GM19438 (cell line): ENCODE data around the gene SLC25A42.

ENCODE experiments used
- ATAC-seq: cut with Tn5 transposase; IDR thresholded peaks from one replicate; pipeline ENCODE4 v1.9.1; 2021; ENCODE audit warnings: low read depth; ENCODE audit not compliant: unreplicated experiment

SLC25A42 gene

GRCh38 chr19:19050731-19051130, 13.1 kb upstream of the SLC25A42 start:
- no peak for ATAC-seq

- no peak for ATAC-seq
These were observed 12.1 kb upstream of the SLC25A42 start for GRCh38 chr19:19051478-19052213.

GRCh38 chr19:19052921-19053320, 10.9 kb upstream of the SLC25A42 start:
- ATAC-seq, result no peak

- no peak for ATAC-seq
These were observed 10.1 kb upstream of the SLC25A42 start for GRCh38 chr19:19053508-19054314.

- no peak for ATAC-seq
These were observed 9.4 kb upstream of the SLC25A42 start for GRCh38 chr19:19054315-19054938.

GRCh38 chr19:19054939-19055440, 8.8 kb upstream of the SLC25A42 start:
- no peak for ATAC-seq

GRCh38 chr19:19055701-19056100, 8.1 kb upstream of the SLC25A42 start:
- no peak for ATAC-seq

GRCh38 chr19:19056636-19057275, 7.0 kb upstream of the SLC25A42 start:
- ATAC-seq, result no peak

- no peak for ATAC-seq
These were observed 6.5 kb upstream of the SLC25A42 start for GRCh38 chr19:19057317-19057716.

- no peak for ATAC-seq
These were observed 6.1 kb upstream of the SLC25A42 start for GRCh38 chr19:19057720-19058119.

- ATAC-seq, result no peak
These were observed 4.6 kb upstream of the SLC25A42 start for GRCh38 chr19:19059018-19059836.

- ATAC-seq, result no peak
These were observed 3.8 kb upstream of the SLC25A42 start for GRCh38 chr19:19059837-19060611.

GRCh38 chr19:19061506-19061905, 2.3 kb upstream of the SLC25A42 start:
- no peak for ATAC-seq

- ATAC-seq, result no peak
These were observed 1.2 kb upstream of the SLC25A42 start for GRCh38 chr19:19062454-19063182.

- no peak for ATAC-seq
These were observed 416 bp downstream of the SLC25A42 start for GRCh38 chr19:19064098-19064722.

- no peak for ATAC-seq
These were observed 1.3 kb downstream of the SLC25A42 start for GRCh38 chr19:19064811-19065745.
